GM19023 (cell line): ENCODE measurements around the gene MYO15B.

Experiments
- ATAC-seq: cut with Tn5 transposase; IDR thresholded peaks from one replicate; pipeline ENCODE4 v1.9.1; 2021; ENCODE audit warnings: mild to moderate bottlenecking, moderate library complexity; ENCODE audit not compliant: unreplicated experiment

Gene MYO15B

DNA sequence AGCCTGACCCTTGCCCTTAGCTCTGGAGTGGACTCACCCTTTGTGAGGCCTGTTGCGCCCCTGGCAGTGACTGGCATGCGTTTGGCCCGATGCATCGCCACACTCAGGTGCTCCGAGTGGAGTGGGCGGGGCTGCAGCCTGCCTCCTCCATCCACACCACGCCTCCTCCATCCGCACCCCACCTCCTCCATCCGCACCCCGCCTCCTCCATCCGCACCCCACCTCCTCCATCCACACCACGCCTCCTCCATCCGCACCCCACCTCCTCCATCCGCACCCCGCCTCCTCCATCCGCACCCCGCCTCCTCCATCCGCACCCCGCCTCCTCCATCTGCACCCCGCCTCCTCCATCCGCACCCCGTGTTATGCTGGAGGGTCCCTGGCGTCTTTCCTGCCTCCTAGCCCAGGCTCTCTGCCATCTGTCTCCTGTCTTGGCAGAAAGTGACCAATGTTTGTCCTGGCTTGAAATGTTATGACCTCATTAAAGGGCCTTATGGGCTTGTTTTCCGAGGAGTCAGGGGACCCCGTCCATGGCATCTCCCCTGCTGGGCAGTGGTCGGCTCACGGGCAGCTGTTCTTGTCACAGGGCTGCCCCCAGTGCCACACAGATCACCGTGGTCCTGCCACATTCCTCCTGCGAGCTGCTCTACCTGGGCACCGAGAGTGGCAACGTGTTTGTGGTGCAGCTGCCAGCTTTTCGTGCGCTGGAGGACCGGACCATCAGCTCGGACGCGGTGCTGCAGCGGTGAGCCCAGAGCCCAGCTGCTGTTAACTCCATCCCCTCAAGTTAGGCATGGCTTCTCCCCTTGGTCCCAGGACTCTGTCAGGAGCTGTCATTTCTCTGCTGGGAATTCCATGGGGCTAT, 28.7 kb upstream of the MYO15B start:
- no peak for ATAC-seq

- no peak for ATAC-seq
Measured at GRCh38 chr17:75559958-75560533, 27.6 kb upstream of the MYO15B start.

- ATAC-seq, result no peak
Measured at GRCh38 chr17:75561927-75562603, 25.5 kb upstream of the MYO15B start.

DNA sequence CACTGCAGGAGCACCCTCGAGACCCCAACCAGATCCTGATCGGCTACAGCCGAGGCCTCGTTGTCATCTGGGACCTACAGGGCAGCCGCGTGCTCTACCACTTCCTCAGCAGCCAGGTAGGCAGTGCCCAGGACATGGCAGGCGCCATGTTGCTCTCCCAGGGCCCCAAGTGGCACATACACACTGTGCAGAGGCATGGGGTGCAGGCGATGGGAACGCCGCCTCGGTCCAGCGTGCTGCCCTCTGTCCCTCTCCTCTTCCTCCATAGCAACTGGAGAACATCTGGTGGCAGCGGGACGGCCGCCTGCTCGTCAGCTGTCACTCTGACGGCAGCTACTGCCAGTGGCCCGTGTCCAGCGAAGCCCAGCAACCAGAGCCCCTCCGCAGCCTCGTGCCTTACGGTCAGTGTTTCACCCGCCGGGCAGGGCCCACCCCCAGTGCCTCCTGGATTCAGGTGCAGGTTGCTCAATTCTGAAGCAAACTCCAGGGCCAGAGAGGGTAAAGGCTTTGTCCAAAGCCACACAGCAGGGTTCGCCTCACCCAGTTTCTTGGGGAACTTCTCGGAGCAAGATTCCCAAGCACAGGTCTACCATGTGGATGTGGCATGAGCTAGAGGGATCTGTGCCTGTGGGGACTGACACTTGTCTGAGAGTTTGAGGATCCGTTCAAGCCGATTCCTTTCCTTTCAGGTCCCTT, 24.4 kb upstream of the MYO15B start:
- ATAC-seq, result no peak

DNA sequence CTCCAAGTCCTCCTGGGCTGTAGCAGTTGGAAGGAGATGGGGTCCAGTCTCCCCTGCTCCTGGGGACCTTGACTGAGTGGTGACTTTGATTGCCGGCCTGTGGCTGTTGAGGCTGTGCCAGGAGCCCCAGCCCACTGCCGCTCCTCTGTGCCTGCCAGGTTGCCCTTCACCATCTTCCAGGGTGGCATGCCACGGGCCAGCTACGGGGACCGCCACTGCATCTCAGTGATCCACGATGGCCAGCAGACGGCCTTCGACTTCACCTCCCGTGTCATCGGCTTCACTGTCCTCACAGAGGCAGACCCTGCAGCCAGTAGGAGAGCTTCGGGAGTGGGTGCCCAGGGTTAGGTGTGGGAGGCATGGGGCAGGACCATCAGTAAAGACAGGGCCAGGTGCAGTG, 23.4 kb upstream of the MYO15B start:
- ATAC-seq, result no peak

DNA sequence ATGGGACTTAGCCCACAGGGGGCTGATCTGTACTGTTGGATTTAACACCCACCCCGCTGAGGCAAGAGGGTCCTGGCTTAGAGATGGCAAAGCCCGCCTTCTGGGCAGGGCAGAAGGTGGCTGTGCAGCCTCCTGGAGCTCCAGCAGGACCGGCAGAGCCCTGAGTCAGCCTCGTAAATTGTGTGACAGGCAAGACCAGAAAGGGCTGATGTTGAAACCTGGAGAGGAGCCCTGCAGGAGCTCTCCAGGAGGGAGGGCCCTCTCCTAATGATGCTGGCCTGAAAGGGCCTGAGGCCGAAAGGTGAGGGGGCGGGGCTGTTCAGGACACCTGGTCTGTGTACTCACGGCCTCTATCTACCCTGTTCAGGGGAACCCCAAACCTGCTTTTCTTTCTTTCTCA, 22.5 kb upstream of the MYO15B start:
- ATAC-seq, result no peak

- no peak for ATAC-seq
Measured at GRCh38 chr17:75565618-75566017, 22.0 kb upstream of the MYO15B start.

DNA sequence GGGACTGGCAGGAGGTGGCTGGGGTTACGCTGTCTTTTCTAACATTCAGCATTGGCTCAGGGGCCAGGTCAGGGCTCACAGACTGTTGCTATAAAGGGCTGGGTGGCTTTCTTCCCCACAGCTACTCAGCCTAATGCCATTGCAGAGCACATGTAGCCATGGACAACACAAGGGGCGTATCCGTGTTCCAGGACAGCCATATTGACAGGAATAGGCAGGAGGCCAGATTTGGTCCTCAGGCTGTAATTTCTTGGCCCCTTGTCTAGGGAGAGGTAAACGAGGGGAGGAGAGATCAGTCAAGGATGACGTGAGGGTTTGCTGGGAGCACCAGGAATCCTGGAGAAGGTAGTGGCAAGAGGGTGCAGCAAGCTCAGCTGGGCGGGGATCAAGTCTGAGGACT, 21.2 kb upstream of the MYO15B start:
- no peak for ATAC-seq

DNA sequence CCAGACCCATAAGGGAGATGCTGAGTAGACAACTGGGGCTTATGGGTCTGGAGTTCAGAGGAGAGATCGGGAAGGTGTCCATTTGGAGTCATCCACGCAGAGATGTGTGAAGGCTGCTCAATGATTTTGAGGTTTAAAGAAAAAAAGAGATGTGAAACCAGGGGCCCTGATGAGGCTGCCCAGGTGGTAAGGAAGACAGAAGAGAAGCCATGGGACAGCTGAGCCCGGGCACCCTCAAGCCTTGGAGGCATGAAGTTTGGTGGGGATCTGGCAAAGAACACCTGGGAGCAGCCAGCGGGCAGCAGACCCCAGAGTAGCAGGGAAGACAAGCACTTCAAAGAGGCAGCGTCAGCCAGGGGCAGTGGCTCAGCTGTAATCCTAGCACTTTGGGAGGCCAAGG, 20.8 kb upstream of the MYO15B start:
- ATAC-seq, result no peak

GRCh38 chr17:75568412-75569255, 19.0 kb upstream of the MYO15B start:
- ATAC-seq, result no peak

DNA sequence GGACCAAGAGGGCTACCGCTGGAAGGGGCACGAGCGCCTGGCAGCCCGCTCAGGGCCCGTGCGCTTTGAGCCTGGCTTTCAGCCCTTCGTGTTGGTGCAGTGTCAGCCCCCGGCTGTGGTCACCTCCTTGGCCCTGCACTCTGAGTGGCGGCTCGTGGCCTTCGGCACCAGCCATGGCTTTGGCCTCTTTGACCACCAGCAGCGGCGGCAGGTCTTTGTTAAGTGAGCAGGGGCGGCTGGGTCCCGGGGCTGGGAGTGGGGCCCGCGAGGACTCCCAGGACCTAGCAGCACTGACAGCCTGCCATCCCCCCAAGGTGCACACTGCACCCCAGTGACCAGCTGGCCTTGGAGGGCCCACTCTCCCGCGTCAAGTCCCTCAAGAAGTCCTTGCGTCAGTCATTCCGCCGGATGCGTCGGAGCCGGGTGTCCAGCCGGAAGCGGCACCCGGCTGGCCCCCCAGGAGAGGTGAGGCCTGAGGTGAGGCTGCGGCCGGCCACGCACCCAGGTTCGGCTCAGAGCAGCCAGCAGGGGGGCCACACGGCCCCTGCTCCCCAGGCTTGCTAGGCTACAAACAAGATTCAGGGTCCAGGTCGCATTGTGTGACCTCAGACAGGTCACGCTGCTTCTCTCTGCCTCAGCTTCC, 17.4 kb upstream of the MYO15B start:
- ATAC-seq, result no peak

GRCh38 chr17:75570772-75571171, 16.8 kb upstream of the MYO15B start:
- no peak for ATAC-seq

- ATAC-seq, result no peak
Measured at GRCh38 chr17:75571197-75571884, 16.3 kb upstream of the MYO15B start.

GRCh38 chr17:75571885-75572215, 15.8 kb upstream of the MYO15B start:
- ATAC-seq, result no peak

DNA sequence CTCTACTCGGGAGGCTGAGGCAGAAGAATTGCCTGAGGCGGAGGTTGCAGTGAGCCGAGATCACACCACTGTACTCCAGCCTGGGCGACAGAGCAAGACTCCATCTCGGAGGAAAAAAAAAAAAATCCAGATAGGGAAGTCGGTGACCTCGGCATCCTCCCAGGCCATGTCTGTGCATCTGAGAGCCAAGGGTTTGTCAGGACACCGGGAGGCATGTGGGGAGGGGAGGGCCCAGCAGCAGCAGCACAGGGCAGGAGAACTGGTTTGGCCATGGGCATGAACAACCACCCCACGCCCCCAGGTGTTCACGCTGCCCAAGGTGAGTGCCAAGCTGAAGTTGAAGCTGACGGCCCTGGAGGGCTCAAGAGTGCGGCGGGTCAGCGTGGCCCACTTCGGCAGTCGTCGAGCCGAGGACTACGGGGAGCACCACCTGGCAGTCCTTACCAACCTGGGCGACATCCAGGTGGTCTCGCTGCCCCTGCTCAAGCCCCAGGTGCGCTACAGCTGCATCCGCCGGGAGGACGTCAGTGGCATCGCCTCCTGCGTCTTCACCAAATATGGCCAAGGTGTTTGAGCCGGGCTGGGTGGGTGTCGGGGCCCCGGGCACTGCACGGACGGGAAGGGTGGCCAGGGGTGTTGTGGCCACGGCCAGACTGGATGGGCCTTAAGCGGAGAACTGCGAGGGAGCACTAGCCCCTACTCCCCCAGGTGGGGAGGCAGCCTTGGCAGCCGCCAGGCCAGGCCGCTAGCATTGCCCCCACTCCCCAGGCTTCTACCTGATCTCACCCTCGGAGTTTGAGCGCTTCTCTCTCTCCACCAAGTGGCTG, 14.7 kb upstream of the MYO15B start:
- no peak for ATAC-seq

- ATAC-seq, result no peak
Measured at GRCh38 chr17:75573540-75573957, 14.1 kb upstream of the MYO15B start.

GRCh38 chr17:75573994-75574393, 13.6 kb upstream of the MYO15B start:
- no peak for ATAC-seq

GRCh38 chr17:75574404-75575036, 13.1 kb upstream of the MYO15B start:
- no peak for ATAC-seq
